HG03175 (cell line): ENCODE measurements around the gene PPAN.

Experiments
- ATAC-seq: cut with Tn5 transposase; IDR thresholded peaks from one replicate; pipeline ENCODE4 v1.9.1; 2021; ENCODE audit warnings: mild to moderate bottlenecking, moderate library complexity; ENCODE audit not compliant: unreplicated experiment

The PPAN gene

DNA sequence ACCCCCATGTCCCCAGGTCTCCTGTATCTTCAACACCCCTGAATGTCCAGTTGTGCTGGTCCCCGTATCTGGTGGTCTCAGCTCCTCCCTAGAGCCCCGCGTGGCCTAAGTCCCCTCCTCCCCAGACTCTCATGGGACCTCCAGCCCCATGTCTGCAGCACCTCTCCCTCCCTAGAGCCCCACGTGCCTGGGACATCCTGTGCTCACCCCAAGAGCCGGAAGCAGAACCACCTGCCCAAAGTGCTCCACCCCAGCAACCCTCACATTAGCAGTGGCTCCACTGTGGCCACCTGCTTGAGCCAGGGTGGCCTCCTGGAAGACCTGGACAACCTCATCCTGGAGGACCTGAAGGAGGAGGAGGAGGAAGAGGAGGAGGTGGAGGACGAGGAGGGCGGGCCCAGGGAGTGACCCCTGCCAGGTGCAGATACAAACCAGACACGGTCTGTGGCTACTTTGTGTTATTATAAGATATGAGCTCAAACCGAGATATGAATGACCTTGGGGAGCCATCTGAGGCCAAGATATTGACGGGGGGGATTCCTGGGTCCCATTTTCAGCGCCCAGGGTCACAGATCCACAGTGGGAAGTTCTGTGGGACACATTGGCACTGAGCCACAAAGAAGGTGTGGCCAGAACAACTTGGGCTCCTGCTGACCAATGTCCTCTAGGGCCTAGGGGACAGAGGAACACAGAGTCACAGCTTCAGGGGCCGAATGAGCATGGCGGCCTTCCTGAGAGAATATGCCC lies 14.1 kb upstream of the PPAN start:
- ATAC-seq, result no peak

DNA sequence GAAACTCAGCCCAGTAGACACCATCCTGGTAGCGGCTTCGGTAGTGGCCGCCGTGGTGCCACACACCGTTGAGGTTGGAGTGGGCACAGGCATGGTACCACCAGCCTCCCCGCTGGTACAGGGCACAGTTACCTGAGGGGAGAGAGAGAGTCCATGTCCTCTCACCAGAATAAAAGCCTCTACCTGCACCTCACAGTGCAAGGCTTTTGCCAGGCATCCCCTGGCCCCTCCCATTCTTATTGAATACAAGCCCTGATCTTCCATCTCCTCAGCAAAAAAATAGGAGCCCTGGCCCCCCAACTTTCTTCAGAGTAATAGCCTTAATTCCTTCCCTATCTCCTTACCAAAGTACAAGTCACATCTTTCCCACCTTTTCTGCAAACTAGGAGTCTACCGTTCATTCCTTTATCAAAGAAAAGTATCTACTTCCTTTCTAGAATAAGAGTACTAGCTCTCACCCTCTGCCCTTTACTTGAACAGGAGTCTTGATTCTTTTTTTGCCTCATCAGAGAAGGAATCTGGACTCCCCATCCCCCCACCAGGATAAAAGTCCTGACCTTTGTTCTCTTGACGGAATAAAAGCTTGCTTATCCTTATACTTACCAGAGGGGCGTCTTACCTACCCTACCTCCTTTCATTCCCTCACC lies 13.4 kb upstream of the PPAN start:
- no peak for ATAC-seq

DNA sequence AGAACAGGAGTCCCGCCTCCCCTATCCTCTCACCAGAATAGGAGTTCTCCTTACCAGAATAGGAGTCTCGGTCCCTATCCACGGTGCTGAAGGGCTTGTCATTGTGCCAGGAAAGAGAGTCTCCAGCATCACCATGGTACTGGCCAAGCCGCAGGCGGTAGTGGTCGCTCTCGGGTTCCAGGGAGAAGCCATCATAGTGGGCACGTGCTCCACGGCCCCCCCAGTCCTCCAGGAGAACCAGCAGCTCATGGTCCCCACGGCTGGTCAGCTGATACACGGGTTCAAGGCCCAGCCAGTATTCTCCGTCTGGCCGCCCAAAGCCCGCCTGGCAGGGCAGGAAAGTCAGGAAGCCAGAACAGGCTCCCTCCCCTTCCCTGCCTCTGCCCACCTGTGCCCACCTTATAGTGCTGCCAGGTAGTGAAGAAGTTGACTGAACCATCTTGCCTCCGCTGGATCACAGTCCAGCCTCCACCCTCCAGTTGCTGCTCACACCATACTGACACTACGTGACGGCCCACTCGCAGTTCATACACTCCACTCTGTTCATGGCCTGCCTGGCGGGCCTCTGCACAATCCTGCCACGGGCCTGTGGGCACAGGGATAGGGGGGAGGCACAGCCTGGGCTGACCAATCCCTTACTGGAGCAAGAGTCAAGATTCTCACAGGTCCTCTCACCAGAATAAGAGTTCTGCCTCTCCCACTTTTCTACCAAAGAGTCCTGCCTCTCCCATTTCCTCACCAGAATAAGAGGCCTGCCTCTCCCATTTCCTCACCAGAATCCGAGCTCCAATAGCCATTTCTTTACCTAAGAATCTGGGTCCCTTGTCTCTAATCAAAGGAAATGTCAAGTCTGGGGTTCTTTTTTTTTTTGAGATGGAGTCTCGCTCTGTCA lies 12.6 kb upstream of the PPAN start:
- no peak for ATAC-seq

DNA sequence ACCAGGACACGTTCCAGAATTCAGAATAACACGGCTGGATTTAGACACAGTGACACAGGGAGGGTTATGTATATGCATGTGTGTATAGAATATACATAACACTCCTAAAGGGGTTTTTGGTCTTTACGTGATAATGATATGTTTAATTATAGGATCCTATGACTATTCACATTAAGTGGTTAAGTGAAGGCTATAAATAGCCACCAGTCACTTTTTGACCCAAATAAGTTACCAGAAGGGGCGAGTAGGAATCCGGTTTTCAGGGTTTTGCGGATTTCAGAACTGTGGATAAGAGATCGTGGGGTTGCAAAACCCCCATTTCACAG lies 10.6 kb upstream of the PPAN start:
- no peak for ATAC-seq

DNA sequence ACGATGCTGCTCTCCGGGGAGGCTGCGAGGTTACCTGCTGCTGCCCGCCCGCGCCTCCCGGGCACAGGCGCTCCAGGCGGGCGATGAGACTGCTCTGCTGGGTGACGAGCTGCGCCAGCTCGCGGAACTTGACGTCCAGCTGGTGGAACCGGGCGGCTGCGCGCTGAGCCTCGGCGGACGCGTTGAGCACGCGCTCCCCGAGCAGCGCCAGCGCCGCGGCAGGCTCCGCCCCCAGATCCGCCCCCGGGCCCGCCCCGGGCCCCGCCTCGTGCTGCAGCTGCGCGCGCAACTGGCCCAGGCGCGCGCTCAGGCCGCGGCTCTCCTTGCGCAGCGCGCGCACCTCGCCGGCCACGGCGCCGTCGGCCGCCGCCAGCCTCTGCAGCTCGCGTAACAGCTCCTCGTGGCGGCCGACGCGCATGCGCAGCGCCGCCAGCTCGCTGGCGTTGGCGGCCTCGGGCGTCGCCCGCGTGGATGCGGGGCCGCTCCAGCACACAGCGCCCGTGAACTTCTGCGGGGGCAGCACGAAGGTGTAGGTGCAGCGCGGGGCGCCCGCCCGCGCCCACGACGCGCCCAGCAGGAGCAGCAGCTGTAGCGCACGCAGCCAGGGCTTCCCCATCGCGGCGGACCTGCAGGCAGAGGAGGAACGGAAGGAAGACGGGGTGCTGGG lies 10.1 kb upstream of the PPAN start:
- ATAC-seq, result peak; percentile 82

DNA sequence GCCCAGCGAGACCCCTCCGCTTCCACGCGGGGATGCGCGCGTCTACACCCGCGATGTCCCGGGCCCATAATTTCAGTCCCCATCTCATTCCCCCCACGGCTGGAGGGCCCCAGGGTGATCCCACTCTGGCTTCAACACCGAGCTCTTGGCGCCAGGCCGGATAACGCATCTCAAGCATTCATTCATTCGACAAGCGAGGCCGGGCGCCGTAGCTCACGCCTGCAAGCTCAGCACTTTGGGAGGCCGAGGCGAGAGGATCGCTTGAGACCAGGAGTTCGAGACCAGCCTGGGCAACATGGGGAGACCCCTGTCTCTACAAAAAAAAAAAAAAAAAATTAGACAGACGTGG lies 9.6 kb upstream of the PPAN start:
- ATAC-seq, result no peak

DNA sequence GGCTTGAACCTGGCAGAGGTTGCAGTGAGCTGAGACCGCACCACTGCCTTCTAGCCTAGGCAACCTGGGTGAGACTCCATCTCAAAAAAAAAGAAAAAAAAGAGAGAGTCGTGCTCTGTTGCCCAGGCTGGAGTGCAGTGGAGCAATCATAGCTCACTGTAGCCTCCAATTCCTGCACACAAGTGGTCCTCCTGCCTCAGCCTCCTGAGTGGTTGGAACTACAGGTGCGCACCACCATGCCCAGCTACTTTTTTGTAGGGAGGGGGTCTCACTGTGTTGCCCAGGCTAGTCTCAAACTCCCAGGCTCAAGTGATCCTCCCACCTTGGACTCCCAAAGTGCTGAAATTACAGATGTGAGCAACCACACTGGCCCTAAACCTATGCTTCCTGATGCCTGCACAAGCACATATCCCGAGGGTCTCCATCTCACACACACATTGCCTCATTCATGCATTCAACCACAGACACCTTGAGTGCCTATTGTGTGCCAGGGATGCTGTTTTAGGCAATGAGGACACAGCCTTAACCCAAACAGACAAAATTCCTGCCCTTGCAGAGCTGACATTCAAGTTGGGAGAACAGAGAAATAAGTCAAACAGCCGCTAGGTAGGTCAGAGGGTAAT lies 5.9 kb upstream of the PPAN start:
- ATAC-seq, result no peak

DNA sequence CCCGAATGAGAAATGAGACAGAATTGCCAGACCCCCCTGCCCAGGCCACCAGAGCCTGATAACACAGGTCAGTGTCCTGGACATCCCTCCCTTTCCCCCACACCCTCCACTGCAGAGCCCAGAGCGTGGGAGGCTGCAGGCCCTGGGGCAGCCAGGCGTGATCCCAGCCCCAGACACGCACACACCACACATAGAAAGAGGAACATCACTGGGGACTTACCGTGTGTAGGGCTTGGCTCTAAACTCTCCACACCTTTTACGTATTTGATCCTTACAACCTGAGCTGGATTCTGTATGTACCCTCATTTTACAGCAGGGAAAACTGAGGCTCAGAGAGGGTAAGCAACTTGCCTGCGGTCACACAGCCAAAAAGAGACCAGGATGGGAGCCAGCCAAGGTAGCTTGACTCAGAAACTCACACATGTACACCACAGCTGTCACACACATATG lies 3.4 kb upstream of the PPAN start:
- ATAC-seq, result peak; percentile 30

DNA sequence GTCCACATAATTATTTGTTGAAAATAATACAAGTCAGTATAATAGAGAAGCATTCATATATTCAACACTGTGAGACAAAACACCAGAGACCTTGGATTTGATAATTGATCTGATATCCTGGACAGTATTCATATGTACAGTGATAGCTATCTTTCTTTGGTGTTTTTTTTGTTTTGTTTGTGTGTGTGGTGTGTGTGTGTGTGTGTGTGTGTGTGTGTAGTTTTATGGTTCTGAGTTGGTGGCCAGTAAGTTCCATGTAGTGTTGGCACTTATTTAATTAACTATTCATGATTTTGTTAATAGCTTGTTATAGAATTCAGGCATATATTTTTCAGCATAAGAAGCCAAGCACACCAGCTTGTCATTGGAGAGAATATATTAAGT lies 2.0 kb upstream of the PPAN start:
- no peak for ATAC-seq

DNA sequence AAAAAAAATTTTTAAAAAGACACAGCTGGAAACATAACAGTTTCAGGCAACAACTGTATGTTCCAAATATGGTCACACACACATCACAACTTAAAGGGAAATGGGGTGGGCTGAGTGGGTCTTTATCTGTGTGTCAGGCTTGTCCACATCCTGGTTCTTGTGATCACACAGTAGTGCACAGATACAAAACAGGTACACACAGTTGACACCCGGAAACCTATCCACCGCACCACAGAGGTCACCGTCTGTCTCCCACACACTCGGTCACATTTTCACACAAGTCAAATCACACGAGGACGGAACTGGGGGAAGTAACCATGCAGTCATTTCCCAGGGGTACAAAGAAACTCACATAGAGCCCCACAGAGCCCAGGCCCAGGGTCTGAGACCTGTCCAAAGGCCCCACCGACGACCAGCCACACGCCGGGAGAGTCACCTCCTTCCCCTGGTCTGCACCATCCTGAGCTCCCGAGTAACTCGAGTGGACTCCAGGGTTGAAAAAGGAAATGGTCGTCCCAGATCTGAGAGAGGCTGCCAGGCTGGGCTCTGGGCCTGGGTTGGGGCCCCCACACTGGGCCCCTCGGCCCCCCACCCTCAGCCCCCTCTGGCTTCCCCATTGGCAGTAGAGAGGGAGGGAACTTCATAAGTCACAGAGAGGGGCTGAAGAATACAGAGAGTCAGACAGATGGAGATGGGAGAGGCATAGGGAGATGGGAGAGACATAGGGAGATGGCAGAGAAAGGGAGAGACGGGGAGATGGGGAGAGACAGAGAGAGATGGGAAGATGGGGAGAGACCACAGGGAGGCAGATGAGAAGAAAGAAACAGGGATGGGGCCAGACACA lies 1.3 kb upstream of the PPAN start:
- peak; percentile 45 for ATAC-seq

DNA sequence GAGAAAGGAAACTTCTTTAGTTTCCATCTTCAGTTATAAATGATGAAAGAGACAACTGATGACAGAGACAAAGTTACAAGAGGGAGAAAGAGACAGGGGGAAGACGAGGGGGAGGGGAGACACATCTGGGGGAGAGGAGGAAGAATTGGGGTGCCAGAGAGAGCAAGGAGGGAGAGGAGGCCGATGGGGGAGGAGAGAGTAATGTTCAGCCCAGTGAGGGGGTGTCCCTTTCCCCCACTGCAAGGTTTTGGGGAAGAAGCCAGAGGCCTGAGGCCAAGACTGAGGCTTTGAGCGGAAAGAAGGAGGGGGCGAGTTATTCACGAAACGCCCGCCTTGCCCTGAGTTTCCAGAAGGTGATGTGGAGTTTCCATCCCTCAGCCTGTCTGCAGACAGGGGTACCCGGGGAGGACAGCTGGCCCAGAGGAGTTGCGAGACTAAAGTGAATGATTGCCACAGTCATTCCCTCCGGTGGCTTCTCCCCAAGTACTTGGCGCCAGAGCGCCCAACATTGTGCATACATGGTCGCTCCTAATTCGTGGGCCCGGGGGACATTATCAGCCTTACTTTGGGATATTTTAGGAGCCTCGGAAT lies 558 bp upstream of the PPAN start:
- peak; percentile 23 for ATAC-seq

DNA sequence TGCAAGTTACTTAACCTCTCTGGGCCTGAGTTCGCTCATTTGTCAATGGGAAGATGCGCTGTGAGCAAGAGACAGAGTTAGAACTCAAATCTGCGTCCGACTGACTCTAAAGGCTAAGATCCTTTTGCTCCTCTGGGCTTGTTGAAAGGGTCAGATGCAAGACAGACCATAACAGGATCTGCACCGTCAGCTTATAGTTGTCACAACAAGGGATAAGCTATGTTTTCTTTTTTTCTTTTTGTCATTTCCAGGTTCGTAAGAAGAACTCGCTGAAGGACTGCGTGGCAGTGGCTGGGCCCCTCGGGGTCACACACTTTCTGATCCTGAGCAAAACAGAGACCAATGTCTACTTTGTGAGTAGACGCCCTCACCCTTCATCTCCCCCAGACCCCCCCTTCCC lies 1.1 kb downstream of the PPAN start:
- no peak for ATAC-seq

DNA sequence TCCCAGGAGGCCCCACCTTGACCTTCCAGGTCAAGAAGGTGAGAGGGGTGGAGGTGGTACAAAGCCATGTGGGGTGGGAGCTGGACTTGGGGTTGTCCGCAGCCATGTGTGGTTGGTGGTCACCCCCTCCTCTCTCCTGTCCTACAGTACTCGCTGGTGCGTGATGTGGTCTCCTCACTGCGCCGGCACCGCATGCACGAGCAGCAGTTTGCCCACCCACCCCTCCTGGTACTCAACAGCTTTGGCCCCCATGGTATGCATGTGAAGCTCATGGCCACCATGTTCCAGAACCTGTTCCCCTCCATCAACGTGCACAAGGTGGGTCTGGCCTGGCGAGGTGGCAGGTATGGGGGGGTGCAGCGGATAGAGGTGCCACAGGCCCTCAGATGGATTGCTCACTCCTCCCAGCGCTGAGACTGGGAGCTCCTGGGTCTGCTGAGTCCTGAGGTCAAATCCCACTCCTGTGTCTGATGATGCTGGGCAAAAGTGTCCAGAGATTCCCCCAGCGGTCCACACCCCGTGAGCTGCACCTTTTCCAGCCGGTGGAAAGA lies 1.7 kb downstream of the PPAN start:
- ATAC-seq, result no peak

DNA sequence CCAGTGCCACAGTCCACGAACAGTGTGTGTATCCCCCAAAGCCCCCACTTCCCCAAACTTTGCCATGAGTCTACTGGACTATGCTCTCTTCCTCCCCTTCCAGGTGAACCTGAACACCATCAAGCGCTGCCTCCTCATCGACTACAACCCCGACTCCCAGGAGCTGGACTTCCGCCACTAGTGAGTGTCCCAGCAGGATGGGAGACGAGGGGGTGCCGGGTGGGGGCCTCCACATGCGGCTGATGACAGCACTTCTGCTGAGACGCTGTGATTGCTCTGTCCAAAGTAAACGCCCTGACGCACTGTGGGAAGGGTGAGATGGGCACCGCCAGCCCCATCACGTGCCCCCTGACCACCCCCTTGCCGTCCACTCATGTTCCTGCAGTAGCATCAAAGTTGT lies 3.4 kb downstream of the PPAN start:
- ATAC-seq, result no peak

DNA sequence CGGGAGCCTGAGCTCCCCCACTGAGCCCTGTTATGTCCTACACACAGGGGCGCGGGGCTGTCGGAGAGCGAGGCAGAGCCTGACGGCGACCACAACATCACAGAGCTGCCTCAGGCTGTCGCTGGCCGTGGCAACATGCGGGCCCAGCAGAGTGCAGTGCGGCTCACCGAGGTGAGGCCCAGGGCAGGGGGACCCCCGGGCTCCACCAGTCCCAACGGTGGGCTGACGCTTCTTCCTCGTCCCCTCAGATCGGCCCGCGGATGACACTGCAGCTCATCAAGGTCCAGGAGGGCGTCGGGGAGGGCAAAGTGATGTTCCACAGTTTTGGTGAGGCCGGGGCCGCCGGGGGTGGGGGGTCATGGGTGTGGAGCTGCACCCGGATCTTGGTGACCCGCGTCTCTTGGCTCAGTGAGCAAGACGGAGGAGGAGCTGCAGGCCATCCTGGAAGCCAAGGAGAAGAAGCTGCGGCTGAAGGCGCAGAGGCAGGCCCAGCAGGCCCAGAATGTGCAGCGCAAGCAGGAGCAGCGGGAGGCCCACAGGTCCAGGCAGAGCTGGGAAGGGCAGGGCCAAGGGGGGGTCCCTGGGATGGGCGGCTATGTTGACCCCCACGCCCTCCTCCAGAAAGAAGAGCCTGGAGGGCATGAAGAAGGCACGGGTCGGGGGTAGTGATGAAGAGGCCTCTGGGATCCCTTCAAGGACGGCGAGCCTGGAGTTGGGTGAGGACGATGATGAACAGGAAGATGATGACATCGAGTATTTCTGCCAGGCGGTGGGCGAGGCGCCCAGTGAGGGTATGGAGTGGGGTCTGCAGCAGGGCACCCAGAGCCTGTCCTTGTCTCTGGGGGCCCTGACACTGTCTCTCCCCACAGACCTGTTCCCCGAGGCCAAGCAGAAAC lies 4.2 kb downstream of the PPAN start:
- ATAC-seq, result no peak

DNA sequence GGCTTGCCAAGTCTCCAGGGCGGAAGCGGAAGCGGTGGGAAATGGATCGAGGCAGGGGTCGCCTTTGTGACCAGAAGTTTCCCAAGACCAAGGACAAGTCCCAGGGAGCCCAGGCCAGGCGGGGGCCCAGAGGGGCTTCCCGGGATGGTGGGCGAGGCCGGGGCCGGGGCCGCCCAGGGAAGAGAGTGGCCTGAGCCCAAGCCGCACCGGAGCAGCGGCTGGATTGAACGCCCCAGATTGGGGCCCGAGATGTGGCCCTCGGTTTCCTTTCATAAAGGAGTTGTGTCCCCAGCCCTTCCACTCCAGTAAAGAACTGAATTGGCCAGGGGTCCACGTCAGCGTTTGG lies 4.8 kb downstream of the PPAN start:
- ATAC-seq, result no peak

DNA sequence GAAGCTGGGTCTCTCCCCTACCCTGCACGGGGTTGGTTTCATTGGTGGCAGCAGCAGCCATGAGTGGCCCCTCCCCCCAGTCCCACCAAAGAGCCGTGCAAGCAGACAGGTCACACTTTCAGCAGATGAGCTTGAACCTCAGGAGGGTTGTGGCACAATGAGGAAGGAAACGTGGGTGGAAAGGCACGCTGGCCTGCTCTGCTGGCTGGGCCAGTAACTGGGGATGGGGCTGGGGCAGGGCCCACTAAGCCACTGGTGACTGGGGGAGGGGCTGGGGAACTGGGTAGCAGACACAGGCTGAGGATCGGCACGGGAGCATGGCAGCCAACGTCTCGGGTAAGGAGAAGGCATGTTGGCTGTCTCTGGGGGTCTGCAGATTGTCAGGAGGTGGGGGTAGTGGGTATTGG lies 5.2 kb downstream of the PPAN start, which contains the start of gene P2RY11:
P2RY11 (plus strand) TSS at position 289 of the 407 bp plus-strand sequence; CDS start at position 318, 29 bp downstream.
- ATAC-seq, result no peak

DNA sequence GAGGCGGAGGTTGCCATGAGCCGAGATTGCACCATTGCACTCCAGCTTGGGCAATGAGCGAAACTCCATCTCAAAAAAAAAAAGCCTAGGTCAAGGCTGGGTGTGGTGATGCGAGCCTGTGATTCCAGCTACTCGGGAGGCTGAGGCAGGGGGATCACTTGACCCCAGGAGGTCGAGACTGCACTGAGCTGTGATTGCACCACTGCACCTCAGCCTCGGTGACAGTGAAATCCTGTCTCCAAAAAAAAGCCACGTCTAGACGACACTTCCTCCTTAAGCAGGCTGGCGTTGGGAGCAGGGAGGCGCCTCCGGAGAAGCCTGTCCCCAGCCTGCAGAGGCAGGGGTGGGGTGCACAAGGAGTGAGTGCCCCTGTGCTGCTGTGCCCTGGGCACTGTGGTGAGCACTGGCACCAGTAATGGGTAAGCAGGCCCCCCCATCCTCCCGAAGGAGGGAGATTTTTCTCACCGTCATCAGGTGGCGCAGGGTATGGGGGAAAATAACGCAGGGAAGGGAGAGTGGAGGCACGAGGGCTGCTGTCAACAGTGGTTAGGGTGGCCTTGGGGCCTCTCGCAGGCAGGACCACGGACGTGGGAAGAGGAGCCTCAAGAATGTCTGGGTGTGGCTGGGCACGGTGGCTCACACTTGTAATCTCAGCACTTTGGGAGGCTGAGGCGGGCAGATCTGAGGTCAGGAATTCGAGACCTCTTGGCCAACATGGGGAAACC lies 6.0 kb downstream of the PPAN start:
- ATAC-seq, result no peak
